HepG2 (cell line): ENCODE results near the gene REC114. TPM values are rescaled to one million over a fixed set of nuclear protein-coding genes. Genes with fewer than 3 reads are reported as not detected.

Source experiments
- ATAC-seq: fragments of 200-7000 bp; cut with Tn5 transposase; 3 replicates; pipeline ENCODE4 v1.9.1; 2020; ENCODE audit warnings: mild to moderate bottlenecking, moderate library complexity
- BruUV-seq: library from RNA; stranded (reverse); fragments of 400-500 nt; replicated peaks from 2 replicates; lab custom pipeline; 2021; lab: Mats Ljungman, UMichigan
- CTCF ChIA-PET: fragments of 300-600 bp; formaldehyde crosslinking; extraction: SDS; loops from one replicate; lab custom pipeline; 2021; ENCODE audit warnings: low total read pairs, inconsistent platforms, low intra/inter-chr PET ratio; lab: Yijun Ruan, JAX
- POLR2A ChIA-PET: fragments of 350-600 bp; sonication (Branson Sonifier 250); formaldehyde crosslinking; loops from one replicate; lab custom pipeline; 2020; ENCODE audit warnings: antibody characterized with exemption, inconsistent platforms; lab: Yijun Ruan, JAX
- DNase-seq: peaks from one replicate; pipeline ENCODE4 v3.0.0-alpha.2; 2015; ENCODE audit warnings: low spot score
- FAIRE-seq: peaks from 3 replicates; lab custom pipeline; 2011; peaks lifted over from hg19 to GRCh38; lab: Jason Lieb, UNC
- H2AFZ ChIP-seq: one replicate; pipeline ENCODE4 v1.6.1; 2011; ENCODE audit warnings: low read length, inconsistent platforms
- H3K27ac ChIP-seq: fragments of 300-600 bp; 3 replicates; pipeline ENCODE4 v1.8.0; 2011; ENCODE audit warnings: mixed run types, mild to moderate bottlenecking, mixed read lengths, low read length, inconsistent platforms; ENCODE audit not compliant: insufficient read depth; ENCODE audit errors: extremely low read length
- H3K27me3 ChIP-seq, 2 experiments: fragments of 200-600 bp in 1 of 2; 2 replicates in 1 of 2; 3 replicates in 1 of 2; pipeline versions ENCODE4 v1.6.0 to v1.8.0; 2011; ENCODE audit warnings: low read length in 2 of 2, mild to moderate bottlenecking in 2 of 2, moderate library complexity in 2 of 2, inconsistent platforms in 1 of 2; ENCODE audit not compliant: insufficient read depth in 2 of 2, control insufficient read depth in 1 of 2
- H3K36me3 ChIP-seq, 2 experiments: fragments of 200-600 bp in 1 of 2; replicated peaks in 1 of 2; 2 replicates in 1 of 2; 3 replicates in 1 of 2; pipeline versions ENCODE4 v1.5.1 to v1.8.0; 2011; ENCODE audit warnings: low read length in 2 of 2, inconsistent platforms in 1 of 2; ENCODE audit not compliant: insufficient read depth in 2 of 2, control insufficient read depth in 1 of 2
- H3K4me1 ChIP-seq: 2 replicates; pipeline ENCODE4 v1.5.1; 2012; ENCODE audit warnings: low read length, inconsistent platforms; ENCODE audit not compliant: insufficient read depth
- H3K4me2 ChIP-seq: 2 replicates; pipeline ENCODE4 v1.6.0; 2011; ENCODE audit warnings: low read depth, low read length, inconsistent platforms
- H3K4me3 ChIP-seq, 3 experiments: fragments of 200-600 bp in 1 of 3; sonication (generic), shearing (Covaris generic) in 1 of 3; replicated peaks in 1 of 3; 2 replicates each; pipeline ENCODE4 v1.5.1; 2011 to 2016; ENCODE audit warnings: low read length in 3 of 3, inconsistent platforms in 2 of 3, low read depth in 2 of 3, mild to moderate bottlenecking in 2 of 3, control low read depth in 1 of 3, mixed read lengths in 1 of 3; ENCODE audit not compliant: insufficient read depth in 1 of 3
- H3K79me2 ChIP-seq: one replicate; pipeline ENCODE4 v1.6.1; 2011; ENCODE audit warnings: low read length, inconsistent platforms; ENCODE audit not compliant: insufficient read depth
- H3K9ac ChIP-seq: 2 replicates; pipeline ENCODE4 v1.6.0; 2011; ENCODE audit warnings: mild to moderate bottlenecking, low read depth, low read length, inconsistent platforms; ENCODE audit not compliant: insufficient read depth
- H3K9me3 ChIP-seq: 2 replicates; pipeline ENCODE4 v1.5.1; 2012; ENCODE audit warnings: mild to moderate bottlenecking, low read length
- H4K20me1 ChIP-seq: 2 replicates; pipeline ENCODE4 v1.6.0; 2011; ENCODE audit warnings: inconsistent platforms, mild to moderate bottlenecking, low read length, moderate library complexity; ENCODE audit not compliant: insufficient read depth
- CTCF ChIP-seq: sonication (generic); formaldehyde crosslinking; IDR thresholded peaks from 2 replicates; pipeline ENCODE4 v1.5.0; 2020; ENCODE audit warnings: mild to moderate bottlenecking, missing genetic modification reagents, moderate library complexity
- JUNB ChIP-seq: sonication (generic); formaldehyde crosslinking; IDR thresholded peaks from 2 replicates; pipeline ENCODE4 v1.8.0; 2022; ENCODE audit warnings: missing genetic modification reagents, mild to moderate bottlenecking, borderline replicate concordance
- KLF6 ChIP-seq: IDR thresholded peaks from 2 replicates; pipeline ENCODE4 v1.8.0; 2016; ENCODE audit warnings: missing biosample characterization, missing genetic modification reagents
- MAFF ChIP-seq: IDR thresholded peaks from 2 replicates; pipeline ENCODE4 v1.6.1; 2011; ENCODE audit warnings: low read depth, low read length, improper control_type of control experiment
- MAFK ChIP-seq, 2 experiments: IDR thresholded peaks in 1 of 2; conservative IDR thresholded peaks in 1 of 2; 2 replicates each; pipeline ENCODE4 v1.6.1; 2011; ENCODE audit warnings: improper control_type of control experiment in 2 of 2, low read length in 2 of 2
- NFE2L1 ChIP-seq: sonication (generic); formaldehyde crosslinking; IDR thresholded peaks from 2 replicates; pipeline ENCODE4 v1.4.0; 2020; ENCODE audit warnings: missing genetic modification reagents, mild to moderate bottlenecking, borderline replicate concordance
- PBX3 ChIP-seq: sonication (generic); formaldehyde crosslinking; IDR thresholded peaks from 2 replicates; pipeline ENCODE4 v1.8.1; 2023; ENCODE audit warnings: missing genetic modification reagents, inconsistent platforms, borderline replicate concordance
- SAP130 ChIP-seq: IDR thresholded peaks from 2 replicates; pipeline ENCODE4 v1.6.1; 2016; ENCODE audit warnings: low read depth
- SNAI1 ChIP-seq: sonication (generic); formaldehyde crosslinking; IDR thresholded peaks from 2 replicates; pipeline ENCODE4 v1.5.0; 2020; ENCODE audit warnings: mild to moderate bottlenecking, missing genetic modification reagents, borderline replicate concordance
- THAP7 ChIP-seq: sonication (generic); formaldehyde crosslinking; IDR thresholded peaks from 2 replicates; pipeline ENCODE4 v1.8.1; 2023; ENCODE audit warnings: mild to moderate bottlenecking, missing genetic modification reagents
- ZNF17 ChIP-seq: sonication (generic); formaldehyde crosslinking; IDR thresholded peaks from 2 replicates; pipeline ENCODE4 v1.5.0; 2020; ENCODE audit warnings: mild to moderate bottlenecking, missing genetic modification reagents
- WGBS: methylation state at CpG from one replicate; pipeline ENCODE4 v1.1.6; 2017; ENCODE audit warnings: low lambda C conversion rate; 5-methylcytosine and 5-hydroxymethylcytosine counted together
- in situ Hi-C: cut with HindIII; loops from 2 replicates; pipeline ENCODE4 v1.10.0; 2017; ENCODE audit warnings: low pct_unique_long_range_greater_than_20kb; ENCODE audit not compliant: extremely low pct_ligation_motif_present
- intact Hi-C: fragments of 100-400 bp; cut with micrococcal nuclease; formaldehyde crosslinking; loops from one replicate; pipeline ENCODE4 v1.10.0; 2022; ENCODE audit not compliant: unreplicated experiment
- polyA plus RNA-seq, 8 experiments: library from polyadenylated mRNA; depleted of rRNA in 3 of 8; stranded (reverse) in 7 of 8; unstranded in 1 of 8; fragments of >200 nt; fragmentation: Illumina TruSeq in 4 of 8; extraction: Trizol in 4 of 8; gene quantifications; 2 replicates each; pipeline versions ENCODE4 v1.2.1 to v1.2.3, GENCODE V29; 2011 to 2016; ENCODE audit warnings: low read depth in 4 of 8, missing spikeins in 1 of 8, mixed read lengths in 1 of 8; ENCODE audit not compliant: insufficient read depth in 1 of 8
- total RNA-seq, 5 experiments: library from RNA; depleted of rRNA; stranded (reverse); fragments of >200 nt; fragmentation: Illumina TruSeq; extraction: Trizol; gene quantifications; 2 replicates each; pipeline ENCODE4 v1.2.3, GENCODE V29; 2016; ENCODE audit warnings: low read depth in 1 of 5

The REC114 gene
- total and polyA plus RNA-seq, 2 of the 13 experiments (the other 11 are each of a cell fraction or from before 2014, with no cell fraction given), result not detected

GRCh38 chr15:73454096-73454495 lies 11.1 kb downstream of the REC114 start:
- POLR2A ChIA-PET, result no interaction called here
- WGBS, result 0% methylated on average over 1 of the region's 1 CpG
- Histone ChIP-seq H3K4me2 (no peak overlapping the region), H3K4me3 (no peak overlapping the region), H3K4me1 (no peaks in the 10 kb centered on the region), H3K79me2 (no peaks in the 10 kb centered on the region), H3K9me3 (no peaks in the 10 kb centered on the region), H3K36me3 (no peaks in the 10 kb centered on the region), H2AFZ (no peak overlapping the region), H4K20me1 (no peaks in the 10 kb centered on the region), H3K9ac (no peak overlapping the region), H3K27ac (no peak overlapping the region), H3K27me3 (no peaks in the 10 kb centered on the region)
- no peak for FAIRE-seq
- no TSS peak for BruUV-seq
- DNase-seq, result no peak
- no peak for ATAC-seq
- peak; percentile 82 for TF ChIP-seq MAFF
- no peak for TF ChIP-seq JUNB (CRISPR knock-in tag)
- TF ChIP-seq MAFK (conservative IDR thresholded peaks at IDR 0.05 in 1 of 2, IDR thresholded peaks at IDR 0.05 in 1 of 2; ENCODE audit: low read length in 2 of 2), result peak; percentile 79 to 88
- TF ChIP-seq SAP130 (CRISPR knock-in tag), result no peak
- TF ChIP-seq PBX3, result no peak
- intact Hi-C loops, result no loop called here
- CTCF ChIA-PET, result no interaction called here
- in situ Hi-C loops, result no loop called here

- Histone ChIP-seq H3K4me3 (no peak overlapping the region), H3K4me2 (no peak overlapping the region), H3K36me3 (no peaks in the 10 kb centered on the region), H3K27me3 (no peaks in the 10 kb centered on the region), H4K20me1 (no peaks in the 10 kb centered on the region), H2AFZ (no peak overlapping the region), H3K9me3 (no peaks in the 10 kb centered on the region), H3K9ac (no peak overlapping the region), H3K4me1 (no peaks in the 10 kb centered on the region), H3K79me2 (no peaks in the 10 kb centered on the region), H3K27ac (no peak overlapping the region)
- BruUV-seq, result no TSS peak
- DNase-seq (no peak), FAIRE-seq (no peak), ATAC-seq (no peak)
- in situ Hi-C loops, result no loop called here
- POLR2A ChIA-PET, result no interaction called here
- 3% methylated on average over 1 of the region's 1 CpG for WGBS
- intact Hi-C loops, result no loop called here
- CTCF ChIA-PET, result no interaction called here
- TF ChIP-seq ZNF17 (no peak), CTCF (CRISPR knock-in tag) (no peak), KLF6 (CRISPR knock-in tag) (no peak), THAP7 (no peak), NFE2L1 (no peak), SNAI1 (CRISPR knock-in tag) (no peak)
Observed at GRCh38 chr15:73455876-73456275, 12.9 kb downstream of the REC114 start.
